CD4-positive, alpha-beta T cell treated with Interferon gamma for 1 hour (primary cell): Measurements from ENCODE around the gene NPHS1.
"Not testable (repeated sequence)": the region's sequence is repeated elsewhere in the genome, so short reads cannot be mapped to it uniquely, and the experiment has no call there.

Experiments used
- DNase-seq: peaks from one replicate; pipeline ENCODE4 v3.0.0-alpha.2; 2020

Gene NPHS1

DNA sequence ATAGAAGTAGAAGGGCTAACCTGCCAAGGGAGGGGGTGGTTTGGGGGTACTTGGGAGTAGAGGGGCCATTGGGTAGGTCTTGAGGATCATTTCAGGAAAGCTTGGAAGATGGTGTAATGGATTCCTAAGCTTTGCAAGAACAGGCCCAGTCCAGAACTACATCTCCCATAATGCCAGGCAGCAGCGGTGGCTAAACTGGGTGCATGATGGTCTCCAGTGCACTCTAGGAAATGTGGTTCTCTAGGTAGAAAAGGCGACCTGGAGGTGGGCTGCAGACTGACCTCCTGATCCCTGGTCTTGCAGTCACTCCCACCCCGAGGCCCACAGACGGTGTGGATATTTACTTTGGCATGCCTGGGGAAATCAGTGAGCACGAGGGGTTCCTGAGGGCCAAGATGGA, 19.9 kb upstream of the NPHS1 start:
- no peak for DNase-seq

DNA sequence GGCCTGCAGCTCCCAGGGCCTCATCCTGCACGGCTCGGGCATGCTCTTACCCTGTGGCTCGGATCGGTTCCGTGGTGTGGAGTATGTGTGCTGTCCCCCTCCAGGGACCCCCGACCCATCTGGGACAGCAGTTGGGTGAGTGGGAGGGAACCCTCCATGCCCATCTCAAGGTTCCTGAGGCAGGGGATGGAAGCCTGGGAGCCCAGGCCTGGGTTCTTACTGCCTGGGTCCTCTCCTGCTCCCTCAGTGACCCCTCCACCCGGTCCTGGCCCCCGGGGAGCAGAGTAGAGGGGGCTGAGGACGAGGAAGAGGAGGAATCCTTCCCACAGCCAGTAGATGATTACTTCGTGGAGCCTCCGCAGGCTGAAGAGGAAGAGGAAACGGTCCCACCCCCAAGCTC, 19.3 kb upstream of the NPHS1 start:
- DNase-seq = no peak

DNA sequence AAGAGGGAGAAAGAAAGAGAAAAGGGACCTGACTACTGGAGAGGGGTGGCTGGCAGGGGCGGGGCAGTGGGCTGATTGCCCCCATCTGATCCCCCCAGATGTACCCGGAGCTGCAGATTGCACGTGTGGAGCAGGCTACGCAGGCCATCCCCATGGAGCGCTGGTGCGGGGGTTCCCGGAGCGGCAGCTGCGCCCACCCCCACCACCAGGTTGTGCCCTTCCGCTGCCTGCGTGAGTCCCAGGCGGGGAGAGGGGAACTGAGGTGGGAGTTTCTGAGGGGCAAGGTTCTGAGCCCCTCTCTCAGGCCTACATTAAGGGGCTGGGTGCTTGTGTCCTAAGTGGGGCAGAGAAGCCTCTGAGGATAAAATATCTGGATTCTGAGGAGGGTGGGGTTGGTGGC, 18.5 kb upstream of the NPHS1 start:
- no peak for DNase-seq

DNA sequence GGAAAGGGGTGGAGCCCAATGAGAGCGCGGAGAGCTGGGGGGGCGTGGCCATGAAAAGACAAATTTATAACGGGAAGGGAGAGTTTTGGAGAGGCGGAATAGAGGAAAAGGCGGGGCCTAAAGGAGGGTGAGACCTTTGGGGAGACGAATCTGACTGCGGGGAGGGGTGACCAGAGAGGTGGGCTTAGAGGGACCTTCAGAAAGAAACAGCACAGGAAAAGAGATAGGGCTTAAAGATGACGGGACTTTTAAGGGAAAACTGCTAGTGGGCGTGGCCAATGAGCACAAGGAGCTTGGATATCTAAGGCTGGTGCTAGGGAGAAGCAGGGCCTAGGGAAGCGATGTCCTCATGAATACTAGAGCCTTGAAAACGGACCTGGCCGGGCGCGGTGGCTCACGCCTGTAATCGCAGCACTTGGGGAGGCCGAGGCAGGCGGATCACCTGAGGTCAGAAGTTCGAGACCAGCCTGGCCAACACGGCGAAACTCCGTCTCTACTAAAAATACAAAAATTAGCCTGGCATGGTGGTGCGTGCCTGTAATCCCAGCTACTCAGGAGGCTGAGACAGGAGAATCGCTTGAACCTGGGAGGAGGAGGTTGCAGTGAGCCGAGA, 17.9 kb upstream of the NPHS1 start:
- not testable (repeated sequence) for DNase-seq

DNA sequence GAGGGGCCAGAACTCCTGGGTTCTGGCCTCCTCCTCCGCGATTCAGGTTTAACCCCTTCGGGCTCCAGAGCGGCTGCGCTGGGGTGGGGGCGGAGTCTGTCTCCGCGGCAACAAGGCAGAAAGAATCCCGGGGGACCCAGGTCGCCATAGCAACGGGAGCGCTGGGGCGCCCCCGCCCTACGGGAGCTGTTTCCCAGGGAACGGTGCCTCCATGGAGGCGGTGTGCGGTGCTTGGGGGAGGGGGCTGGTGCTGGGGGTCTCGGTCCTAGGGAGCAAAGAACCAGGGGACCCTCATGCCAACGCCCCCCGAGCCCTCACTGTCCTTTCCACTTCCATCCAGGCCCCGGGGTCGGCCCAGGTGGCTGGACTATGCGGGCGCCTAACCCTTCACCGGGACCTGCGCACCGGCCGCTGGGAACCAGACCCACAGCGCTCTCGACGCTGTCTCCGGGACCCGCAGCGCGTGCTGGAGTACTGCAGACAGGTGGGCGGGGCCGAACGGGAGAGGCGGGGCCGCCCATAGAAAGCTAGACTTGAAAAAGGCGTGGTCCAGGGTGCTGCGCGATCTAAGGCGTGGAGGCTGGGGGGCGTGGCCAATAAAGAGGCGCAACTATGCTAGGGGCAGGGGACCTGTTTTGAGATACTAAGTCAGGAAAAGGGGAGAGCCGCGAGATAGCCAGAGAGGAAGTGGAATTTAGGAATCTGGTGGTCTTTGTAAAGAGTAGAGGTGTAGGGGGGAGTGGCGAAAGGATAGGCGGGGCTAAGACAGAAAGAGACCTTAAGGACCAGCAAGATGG, 17.2 kb upstream of the NPHS1 start:
- DNase-seq = peak; percentile 87

DNA sequence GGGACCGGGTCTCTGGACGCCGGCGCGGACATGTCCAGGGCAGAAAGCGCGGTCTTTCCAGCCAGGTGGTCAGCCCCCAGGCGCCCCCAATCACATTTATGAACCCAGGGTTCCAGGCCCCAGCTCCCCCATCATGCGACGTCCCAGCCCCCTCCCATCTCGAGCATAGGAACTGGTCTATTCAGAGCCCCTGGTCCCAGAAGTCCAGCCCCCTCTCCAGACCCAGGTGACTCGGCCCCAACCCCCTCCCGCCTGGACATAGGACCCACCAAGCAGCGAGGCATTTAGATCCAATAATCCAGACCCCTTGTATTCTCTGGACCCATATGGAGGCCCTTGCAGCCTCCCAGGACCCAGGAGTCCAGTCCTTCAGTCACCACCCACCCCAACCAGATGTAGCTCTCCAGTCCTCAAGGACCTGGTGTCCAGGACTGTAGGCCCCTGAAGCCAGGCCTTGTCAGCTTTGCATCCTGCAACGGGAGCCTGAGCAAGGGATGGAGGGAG, 16.6 kb upstream of the NPHS1 start:
- DNase-seq = no peak

DNA sequence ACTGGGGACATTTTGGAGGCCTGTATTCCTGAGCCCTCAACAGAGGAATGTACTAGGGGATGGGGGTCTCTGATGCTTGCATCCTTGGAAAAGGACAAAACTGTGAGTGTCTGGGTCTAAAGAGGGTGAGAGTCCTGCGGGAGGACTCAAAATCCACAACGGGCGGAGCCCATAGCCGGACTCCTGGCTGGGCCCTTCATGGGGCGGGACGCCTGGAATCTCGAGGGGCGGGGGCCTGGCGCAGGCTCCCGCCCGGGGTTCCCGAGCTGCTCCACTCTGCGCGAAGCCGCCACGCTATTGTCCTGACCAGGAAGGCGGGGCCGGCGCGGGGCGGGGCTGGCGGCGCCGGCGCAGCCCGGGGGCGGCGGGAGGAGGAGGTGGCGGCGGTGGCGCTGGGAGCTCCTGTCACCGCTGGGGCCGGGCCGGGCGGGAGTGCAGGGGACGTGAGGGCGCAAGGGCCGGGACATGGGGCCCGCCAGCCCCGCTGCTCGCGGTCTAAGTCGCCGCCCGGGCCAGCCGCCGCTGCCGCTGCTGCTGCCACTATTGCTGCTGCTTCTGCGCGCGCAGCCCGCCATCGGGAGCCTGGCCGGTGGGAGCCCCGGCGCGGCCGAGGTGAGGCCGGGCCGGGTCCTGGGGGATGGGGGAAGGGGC, 16.0 kb upstream of the NPHS1 start, which contains the start of gene APLP1:
TSS of gene APLP1 (plus strand) at position 403 of the 651 bp plus-strand sequence. CDS start at position 466, 63 bp downstream.
- DNase-seq = peak; percentile 54

DNA sequence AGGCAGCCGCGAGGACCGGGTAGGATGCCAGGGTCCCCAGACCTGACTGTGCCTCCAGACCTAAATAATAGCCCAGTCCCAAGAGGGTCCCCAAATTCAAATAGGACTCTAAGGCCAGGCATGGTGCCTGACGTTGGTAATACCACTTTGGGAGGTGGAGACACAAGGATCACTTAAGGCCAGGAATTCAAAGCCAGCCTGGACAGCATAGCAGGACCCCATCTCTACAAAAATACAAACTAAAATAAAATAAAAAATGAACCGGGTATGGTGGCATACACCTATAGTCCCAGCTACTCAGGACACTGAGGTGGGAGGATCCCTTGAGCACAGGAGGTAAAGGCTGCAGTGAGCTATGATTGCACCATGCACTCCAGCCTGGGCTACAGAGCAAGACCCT, 10.7 kb upstream of the NPHS1 start:
- DNase-seq = no peak

DNA sequence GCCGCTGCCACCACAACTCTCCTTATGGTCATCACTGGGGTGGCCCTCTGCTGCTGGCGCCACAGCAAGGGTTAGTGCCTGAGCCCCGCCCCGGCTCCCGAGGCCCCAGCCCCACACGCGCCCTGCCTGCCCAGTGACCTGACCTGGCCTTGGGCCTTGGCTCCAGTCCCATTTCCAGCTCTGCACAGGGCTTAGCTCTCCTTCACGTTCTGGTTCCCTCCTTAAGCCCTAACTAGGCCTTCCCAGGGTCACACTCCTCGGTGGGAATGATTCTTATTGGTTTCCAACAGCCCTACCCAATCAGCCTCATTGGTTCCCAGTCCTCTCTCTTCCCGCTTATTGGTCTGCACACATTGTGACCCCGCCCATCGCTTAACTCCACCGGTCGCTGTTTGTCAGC, 10.2 kb upstream of the NPHS1 start:
- no peak for DNase-seq

DNA sequence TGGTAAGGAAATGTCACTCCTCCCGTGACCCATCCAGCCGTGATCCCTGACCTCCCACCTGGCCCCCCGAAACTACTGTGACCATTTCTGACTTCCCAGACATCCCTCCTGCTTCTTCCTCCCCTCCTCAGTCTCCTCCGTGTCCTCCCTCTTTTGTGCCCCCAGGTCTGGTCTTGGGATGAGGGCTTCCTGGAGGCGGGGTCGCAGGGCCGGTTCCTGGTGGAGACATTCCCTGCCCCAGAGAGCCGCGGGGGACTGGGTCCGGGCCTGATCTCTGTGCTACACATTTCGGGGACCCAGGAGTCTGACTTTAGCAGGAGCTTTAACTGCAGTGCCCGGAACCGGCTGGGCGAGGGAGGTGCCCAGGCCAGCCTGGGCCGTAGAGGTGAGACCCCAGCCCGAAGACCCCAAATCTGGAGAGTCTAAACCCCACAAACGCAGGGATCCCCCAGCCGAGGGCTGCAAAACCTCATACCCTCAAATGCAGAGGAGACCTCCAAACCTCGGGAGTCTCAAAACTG, 9.4 kb upstream of the NPHS1 start:
- no peak for DNase-seq

DNA sequence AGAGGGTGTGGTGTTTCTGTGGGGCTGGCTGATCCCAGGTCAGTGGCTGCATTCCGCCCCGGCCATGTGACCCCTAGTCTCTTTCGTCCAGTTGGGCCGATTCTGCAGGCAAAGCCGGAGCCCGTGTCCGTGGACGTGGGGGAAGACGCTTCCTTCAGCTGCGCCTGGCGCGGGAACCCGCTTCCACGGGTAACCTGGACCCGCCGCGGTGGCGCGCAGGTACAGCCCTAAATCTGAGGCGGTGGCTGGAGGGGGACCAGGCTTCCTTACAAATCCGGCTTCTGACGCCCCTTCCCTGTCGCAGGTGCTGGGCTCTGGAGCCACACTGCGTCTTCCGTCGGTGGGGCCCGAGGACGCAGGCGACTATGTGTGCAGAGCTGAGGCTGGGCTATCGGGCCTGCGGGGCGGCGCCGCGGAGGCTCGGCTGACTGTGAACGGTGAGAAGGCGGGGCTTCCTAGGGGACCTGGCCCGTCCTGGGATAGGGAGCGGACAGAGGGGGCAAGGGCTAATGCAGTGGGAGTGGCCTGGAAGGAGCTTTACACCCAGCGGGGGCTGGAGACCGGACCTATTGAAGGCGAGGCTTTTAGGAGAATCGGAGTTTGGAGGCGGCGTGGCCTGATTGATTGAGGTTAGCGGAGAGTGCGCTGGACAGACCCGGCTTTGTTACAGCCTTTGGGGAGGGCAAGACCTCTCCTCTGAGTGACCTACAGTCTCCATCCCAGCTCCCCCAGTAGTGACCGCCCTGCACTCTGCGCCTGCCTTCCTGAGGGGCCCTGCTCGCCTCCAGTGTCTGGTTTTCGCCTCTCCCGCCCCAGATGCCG, 8.7 kb upstream of the NPHS1 start:
- no peak for DNase-seq

DNA sequence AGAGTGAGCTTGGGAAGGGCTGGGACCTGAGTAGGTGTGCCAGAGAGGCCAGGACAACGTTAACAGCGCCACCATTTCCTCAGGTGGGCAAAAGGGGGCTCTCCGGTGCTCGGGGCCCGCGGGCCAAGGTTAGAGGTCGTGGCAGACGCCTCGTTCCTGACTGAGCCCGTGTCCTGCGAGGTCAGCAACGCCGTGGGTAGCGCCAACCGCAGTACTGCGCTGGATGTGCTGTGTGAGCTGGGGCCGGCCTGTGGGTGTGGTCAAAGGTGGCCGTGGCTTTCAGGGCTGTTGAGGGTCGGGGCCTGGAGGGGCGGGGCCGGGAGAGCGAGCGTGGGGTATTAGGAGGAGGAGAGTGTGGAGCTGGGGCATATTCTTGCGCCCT, 8.1 kb upstream of the NPHS1 start:
- no peak for DNase-seq

DNA sequence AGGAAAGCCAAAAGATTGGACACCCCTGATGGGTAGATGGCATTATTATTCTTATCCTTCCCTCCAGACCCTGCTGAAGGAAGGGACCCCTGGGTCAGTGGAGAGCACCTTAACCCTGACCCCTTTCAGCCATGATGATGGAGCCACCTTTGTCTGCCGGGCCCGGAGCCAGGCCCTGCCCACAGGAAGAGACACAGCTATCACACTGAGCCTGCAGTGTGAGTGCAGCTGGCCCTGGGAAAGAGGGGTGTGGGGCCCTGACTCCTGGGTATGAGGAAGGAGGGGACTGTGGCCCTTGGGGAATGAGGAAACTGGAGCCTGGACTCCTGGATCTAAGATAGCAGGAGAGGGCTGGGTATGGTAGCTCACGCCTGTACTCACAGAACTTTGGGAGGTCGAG, 7.1 kb upstream of the NPHS1 start:
- DNase-seq = no peak

DNA sequence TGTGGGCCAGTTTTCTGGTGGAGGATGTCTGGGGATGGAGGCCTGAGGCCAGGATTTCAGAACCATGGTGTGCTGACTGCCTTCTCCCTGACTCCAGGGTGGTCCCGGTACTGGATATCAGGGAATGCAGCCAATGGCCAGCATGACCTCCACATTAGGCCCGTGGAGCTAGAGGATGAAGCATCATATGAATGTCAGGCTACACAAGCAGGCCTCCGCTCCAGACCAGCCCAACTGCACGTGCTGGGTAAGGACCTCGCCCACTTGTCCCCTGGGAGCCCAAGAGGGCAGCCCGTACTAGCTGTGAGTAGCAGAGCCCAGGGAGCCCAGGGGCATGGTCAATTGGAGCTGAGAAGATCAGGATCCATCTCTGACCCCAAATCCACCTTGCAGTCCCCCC, 6.0 kb upstream of the NPHS1 start:
- no peak for DNase-seq

DNA sequence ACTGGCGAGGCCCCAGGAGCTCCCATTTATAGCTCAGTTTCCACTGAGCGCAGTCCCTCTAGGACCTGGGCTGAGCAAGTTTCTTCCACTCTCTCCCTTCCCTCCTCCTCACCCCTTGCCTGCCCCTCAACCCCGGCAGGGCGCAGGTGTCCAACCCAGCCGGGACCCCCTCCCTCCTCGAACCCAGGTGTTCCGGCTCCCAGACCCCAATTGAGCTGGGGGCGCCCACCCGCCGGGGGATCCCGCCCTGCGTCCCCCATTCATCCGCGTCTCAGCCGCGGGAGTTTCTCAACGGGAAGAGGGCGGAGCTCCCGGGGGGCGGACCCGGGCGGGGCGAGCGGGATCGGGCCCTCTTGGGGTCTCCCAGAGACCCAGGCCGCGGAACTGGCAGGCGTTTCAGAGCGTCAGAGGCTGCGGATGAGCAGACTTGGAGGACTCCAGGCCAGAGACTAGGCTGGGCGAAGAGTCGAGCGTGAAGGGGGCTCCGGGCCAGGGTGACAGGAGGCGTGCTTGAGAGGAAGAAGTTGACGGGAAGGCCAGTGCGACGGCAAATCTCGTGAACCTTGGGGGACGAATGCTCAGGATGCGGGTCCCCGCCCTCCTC, 4.3 kb upstream of the NPHS1 start, which contains the start of gene KIRREL2:
TSS of gene KIRREL2 (plus strand) at position 366 of the 604 bp plus-strand sequence. CDS start at position 575, 209 bp downstream.
- DNase-seq = no peak

DNA sequence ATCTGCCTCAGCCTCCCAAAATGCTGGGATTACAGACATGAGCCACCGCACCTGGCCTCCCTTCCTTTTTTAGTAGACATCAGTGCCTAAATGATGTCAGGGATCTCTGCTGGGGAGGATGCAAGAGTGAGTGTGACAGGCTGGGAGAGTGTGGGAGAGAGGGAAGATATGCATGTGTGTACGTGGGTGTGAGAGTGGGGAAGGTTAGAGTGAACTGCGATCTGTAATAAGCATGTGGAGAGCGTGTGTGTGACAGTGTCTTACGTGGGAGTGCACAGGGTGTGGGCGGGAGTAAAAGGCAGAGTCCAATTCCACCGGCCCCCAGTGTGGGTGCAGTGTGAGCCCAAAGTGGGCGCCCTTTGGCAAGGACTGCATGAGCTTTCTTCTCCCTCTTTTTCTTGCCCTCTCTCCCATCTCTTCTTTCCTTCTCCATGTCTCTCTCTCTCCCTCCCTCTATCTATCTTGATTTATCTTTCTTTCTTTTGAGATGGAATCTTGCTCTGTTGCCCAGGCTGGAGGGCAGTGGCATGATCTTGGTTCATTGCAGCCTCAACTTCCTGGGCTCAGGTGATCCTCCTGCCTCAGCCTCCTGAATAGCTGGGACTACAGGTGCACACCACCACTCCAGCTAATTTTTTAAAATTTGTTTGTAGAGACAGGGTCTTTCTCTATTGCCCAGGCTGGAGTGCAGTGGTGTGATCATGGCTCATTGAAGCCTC, 893 bp upstream of the NPHS1 start:
- DNase-seq = no peak

DNA sequence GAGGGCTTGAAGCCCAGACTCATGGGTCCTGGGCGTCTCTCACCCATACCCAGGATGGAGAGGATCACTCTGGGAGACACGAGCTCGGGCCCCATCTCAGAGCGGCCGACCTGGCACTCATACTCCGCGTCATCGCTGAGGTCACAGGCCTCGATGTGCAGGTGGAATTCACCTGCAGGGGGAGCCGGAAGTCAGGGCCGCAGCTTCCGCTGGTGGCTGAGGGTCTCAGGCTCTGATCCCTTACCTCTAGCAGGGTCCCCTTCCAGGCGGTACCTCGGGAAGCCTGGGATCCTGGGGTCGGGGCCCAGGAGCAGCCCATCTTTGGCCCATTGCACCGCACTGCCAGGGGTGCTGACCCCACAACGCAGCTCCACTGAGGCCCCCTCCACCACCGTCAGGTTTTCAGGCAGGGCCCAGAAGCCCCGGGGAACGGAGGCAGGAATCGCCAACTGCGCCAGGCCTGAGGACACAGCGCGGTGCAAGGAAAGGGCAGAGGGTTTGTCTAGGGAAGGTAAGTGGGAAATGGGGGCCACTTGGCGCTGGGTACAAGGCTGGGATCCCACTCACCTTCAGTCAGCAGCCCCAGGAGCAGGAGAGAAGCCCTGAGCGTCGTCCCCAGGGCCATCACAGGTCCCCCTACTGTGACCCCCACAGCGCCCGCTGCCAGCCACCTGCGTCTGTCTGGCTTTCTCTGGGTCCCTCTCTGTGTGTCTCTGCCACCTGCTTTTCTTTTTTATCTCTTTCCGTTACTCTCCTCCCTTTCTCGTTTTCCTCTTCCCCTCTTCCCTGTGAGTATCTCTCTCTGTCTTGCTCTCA, 883 bp downstream of the NPHS1 start:
- no peak for DNase-seq

DNA sequence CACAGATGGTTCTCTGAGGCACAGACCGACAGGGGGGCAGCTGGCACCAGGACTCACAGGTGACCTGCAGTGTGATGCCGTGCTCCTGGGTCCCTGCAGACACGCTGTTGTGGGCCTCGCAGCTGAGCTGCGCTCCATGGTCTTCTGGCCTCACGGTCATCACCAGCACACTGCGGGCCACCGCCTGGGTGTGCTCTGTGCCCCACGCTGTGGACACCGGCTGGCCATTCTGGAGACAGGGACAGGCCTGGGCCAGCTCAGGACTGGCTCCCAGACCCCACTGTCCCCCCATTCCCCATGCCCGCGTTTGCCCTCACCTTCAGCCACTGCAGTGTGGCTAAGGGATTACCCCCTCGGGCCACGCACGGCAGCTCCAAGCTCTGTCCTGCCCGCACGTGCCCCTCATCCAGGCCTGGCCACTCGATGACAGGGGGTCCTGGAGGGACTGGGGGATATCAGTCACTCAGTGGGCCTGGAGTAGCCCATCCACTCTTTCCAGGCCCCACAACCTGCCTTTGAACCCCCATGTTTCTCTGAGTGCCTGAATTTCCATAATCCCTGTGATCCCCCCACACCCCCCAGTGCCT, 3.3 kb downstream of the NPHS1 start:
- no peak for DNase-seq

DNA sequence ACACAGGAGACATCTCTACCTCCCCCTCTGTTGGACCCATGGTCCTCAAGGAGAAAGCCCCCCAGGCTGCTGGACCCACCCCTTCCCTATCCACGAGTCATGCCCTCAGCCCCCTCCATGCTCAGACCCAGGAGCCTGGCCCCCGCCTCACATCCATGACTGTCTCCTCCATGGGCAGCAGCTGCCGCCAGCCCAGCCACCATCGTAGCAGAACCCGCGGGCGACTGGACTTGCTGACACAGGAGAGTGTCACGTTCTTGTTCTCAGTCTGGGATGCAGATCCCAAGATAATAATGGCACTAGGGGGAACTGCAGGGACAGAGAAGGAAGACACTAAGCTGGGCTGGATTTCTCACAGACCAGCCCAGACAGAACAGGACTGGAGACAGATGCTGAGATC, 3.8 kb downstream of the NPHS1 start:
- DNase-seq = no peak

DNA sequence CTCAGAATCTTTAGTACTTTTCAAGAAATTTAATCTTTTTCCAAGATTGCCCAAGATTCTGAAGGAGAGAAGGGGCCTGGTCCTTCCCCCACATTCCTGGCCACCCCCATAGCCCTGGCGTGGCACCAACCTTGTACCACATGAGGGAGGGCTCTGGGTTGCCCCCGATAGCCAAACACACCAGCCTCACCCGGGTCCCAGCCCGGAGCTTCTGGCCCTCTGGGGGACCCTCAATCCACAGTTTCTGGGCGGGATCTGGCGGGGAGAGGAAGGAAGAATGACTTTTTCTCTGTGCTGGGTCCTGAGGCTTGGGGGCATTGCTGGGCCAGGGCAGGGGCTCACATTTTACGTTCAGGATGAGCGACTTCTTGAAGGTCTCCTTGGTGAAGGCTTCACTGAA, 4.4 kb downstream of the NPHS1 start:
- DNase-seq = no peak
